ENCODE results near the gene CMIP. TPM values are rescaled to one million over a fixed set of nuclear protein-coding genes. Genes with fewer than 3 reads are reported as not detected.
A peak's percentile ranks its signal among the peaks of the same experiment; 100 is the strongest.

CMIP gene
- total RNA-seq, 1 experiment from 2014 or later: 10.7 TPM

DNA sequence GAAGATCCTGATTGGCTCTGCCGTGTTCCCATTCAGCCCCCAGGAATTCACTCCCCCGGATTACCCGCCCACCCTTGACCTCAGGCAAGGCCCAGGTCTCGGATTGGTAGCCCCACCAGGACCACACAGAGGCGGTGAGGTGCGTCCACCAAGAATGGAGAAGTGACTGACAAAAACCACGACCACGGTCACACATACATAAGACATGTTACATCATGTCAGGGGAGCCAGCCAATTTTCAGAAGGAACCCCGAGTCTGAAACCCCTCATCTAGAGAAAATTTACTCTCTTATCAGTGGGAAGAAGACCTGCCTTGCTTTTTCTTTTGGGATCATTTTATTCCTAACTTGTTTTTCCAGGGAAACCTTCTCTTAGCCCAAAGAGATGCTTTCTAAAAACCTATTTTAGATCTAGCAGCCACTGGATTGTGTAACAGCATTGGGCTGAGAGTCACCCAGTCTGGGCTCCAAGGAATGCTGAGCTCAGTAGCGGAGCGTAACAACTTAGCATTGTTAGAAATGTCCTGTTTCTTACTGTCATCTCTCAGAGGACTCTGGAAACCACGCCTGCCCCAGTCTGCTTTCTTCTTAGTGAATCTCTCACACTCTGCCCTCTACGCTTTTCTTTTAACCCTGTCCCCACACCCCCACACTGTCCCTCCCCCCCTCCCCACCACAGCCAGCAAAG lies 164.1 kb downstream of the CMIP start:
- Histone ChIP-seq H3K9me3 (replicated peaks) (no peaks in the 10 kb centered on the region), H3K4me1 (replicated peaks) (peaks cover 23% of the 10 kb centered on the region), H3K4me3 (no peak overlapping the region), H3K36me3 (peaks cover 14% of the 10 kb centered on the region), H3K27ac (no peak overlapping the region), H3K27me3 (replicated peaks) (no peaks in the 10 kb centered on the region)
- no peak for DNase-seq (ENCODE audit: low read depth in 1 of 2, low spot score in 2 of 2)

DNA sequence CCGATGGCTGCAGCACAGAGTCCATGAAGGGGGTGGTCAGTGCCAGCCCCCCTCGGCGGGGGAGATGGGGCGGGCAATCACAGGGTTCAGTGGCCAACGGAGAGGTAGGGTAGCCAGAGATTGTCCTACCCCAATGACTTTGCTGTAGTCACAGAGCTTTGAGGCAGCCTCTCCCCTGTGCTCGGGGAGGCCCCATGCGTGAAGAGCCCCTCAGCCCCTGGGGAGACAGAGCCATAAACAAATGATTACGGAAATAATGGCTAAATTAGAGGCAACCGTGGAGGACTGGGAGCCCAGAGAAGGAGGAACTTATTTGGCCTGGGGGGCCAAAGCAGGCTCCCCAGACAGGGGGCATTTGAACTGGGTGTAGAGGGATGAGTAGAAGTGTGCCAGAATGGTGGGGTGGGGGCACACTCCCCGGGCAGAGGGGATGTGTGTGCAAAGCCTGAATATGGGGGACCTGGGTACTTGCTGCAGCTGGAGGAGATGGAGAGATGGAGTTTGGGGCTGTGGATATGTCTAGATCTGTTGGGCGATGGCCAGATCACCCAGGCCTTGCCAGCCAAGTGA lies 164.8 kb downstream of the CMIP start:
- H3K27me3 ChIP-seq (replicated peaks): no peaks in the 10 kb centered on the region
- H3K27ac ChIP-seq: no peak overlapping the region
- H3K4me3 ChIP-seq: no peak overlapping the region
- peaks cover 17% of the 10 kb centered on the region for H3K36me3 ChIP-seq
- no peaks in the 10 kb centered on the region for H3K9me3 ChIP-seq (replicated peaks)
- H3K4me1 ChIP-seq (replicated peaks): peaks cover 22% of the 10 kb centered on the region
- no peak for DNase-seq (ENCODE audit: low read depth in 1 of 2, low spot score in 2 of 2)

- Histone ChIP-seq H3K27ac (no peak overlapping the region), H3K4me3 (no peak overlapping the region), H3K9me3 (replicated peaks) (no peaks in the 10 kb centered on the region), H3K27me3 (replicated peaks) (no peaks in the 10 kb centered on the region), H3K4me1 (replicated peaks) (peaks cover 13% of the 10 kb centered on the region), H3K36me3 (peaks cover 17% of the 10 kb centered on the region)
- DNase-seq (ENCODE audit: low read depth in 1 of 2, low spot score in 2 of 2): peak in 1 of 2 experiments; percentile 68
Observed at GRCh38 chr16:81610144-81610842, 165.7 kb downstream of the CMIP start.

GRCh38 chr16:81610936-81611335 lies 166.3 kb downstream of the CMIP start:
- no peaks in the 10 kb centered on the region for H3K27me3 ChIP-seq (replicated peaks)
- no peak overlapping the region for H3K27ac ChIP-seq
- H3K4me3 ChIP-seq: no peak overlapping the region
- H3K36me3 ChIP-seq: peaks cover 17% of the 10 kb centered on the region
- no peaks in the 10 kb centered on the region for H3K9me3 ChIP-seq (replicated peaks)
- peaks cover 9% of the 10 kb centered on the region for H3K4me1 ChIP-seq (replicated peaks)
- DNase-seq (ENCODE audit: low read depth in 1 of 2, low spot score in 2 of 2): no peak

- peaks cover 18% of the 10 kb centered on the region for H3K36me3 ChIP-seq
- H3K27ac ChIP-seq: no peak overlapping the region
- H3K9me3 ChIP-seq (replicated peaks): no peaks in the 10 kb centered on the region
- peaks cover 9% of the 10 kb centered on the region for H3K4me1 ChIP-seq (replicated peaks)
- H3K27me3 ChIP-seq (replicated peaks): no peaks in the 10 kb centered on the region
- H3K4me3 ChIP-seq: no peak overlapping the region
- DNase-seq (ENCODE audit: low read depth in 1 of 2, low spot score in 2 of 2): no peak
Observed at GRCh38 chr16:81611721-81612120, 167.1 kb downstream of the CMIP start.

- no peak for DNase-seq (ENCODE audit: low read depth in 1 of 2, low spot score in 2 of 2)
- H3K9me3 ChIP-seq (replicated peaks): no peaks in the 10 kb centered on the region
- H3K27ac ChIP-seq: no peak overlapping the region
- H3K4me3 ChIP-seq: no peak overlapping the region
- H3K36me3 ChIP-seq: peaks cover 19% of the 10 kb centered on the region
- peaks cover 9% of the 10 kb centered on the region for H3K4me1 ChIP-seq (replicated peaks)
- no peaks in the 10 kb centered on the region for H3K27me3 ChIP-seq (replicated peaks)
Observed at GRCh38 chr16:81612351-81613163, 167.9 kb downstream of the CMIP start.

GRCh38 chr16:81614171-81614570 lies 169.6 kb downstream of the CMIP start:
- no peak for DNase-seq (ENCODE audit: low read depth in 1 of 2, low spot score in 2 of 2)
- peaks cover 9% of the 10 kb centered on the region for H3K4me1 ChIP-seq (replicated peaks)
- no peaks in the 10 kb centered on the region for H3K27me3 ChIP-seq (replicated peaks)
- H3K4me3 ChIP-seq: no peak overlapping the region
- peaks cover 15% of the 10 kb centered on the region for H3K36me3 ChIP-seq
- H3K9me3 ChIP-seq (replicated peaks): no peaks in the 10 kb centered on the region
- no peak overlapping the region for H3K27ac ChIP-seq

GRCh38 chr16:81614654-81615359 lies 170.2 kb downstream of the CMIP start:
- Histone ChIP-seq H3K36me3 (peaks cover 15% of the 10 kb centered on the region), H3K4me3 (no peak overlapping the region), H3K27ac (no peak overlapping the region), H3K27me3 (replicated peaks) (no peaks in the 10 kb centered on the region), H3K9me3 (replicated peaks) (no peaks in the 10 kb centered on the region), H3K4me1 (replicated peaks) (peaks cover 7% of the 10 kb centered on the region)
- DNase-seq (ENCODE audit: low read depth in 1 of 2, low spot score in 2 of 2): no peak

DNA sequence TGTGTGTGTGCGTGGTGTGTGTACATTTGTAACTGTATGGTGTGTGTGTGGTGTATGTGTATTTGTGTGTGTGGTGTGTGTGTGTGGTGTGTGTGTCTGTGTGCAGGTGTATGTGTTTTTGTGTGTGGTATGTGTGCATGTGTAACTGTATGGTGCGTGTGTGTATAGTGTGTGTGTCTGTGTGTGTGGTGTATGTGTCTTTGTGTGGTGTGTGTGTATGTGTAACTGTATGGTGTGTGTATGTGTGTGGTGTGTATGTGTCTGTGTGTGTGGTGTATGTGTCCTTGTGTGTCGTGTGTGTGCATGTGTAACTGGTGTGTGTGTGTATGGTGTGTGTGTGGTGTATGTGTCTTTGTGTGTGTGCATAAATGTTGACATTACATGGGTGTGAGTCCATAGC lies 170.8 kb downstream of the CMIP start:
- Histone ChIP-seq H3K4me3 (no peak overlapping the region), H3K36me3 (peaks cover 13% of the 10 kb centered on the region), H3K27me3 (replicated peaks) (no peaks in the 10 kb centered on the region), H3K4me1 (replicated peaks) (peaks cover under 1% of the 10 kb centered on the region), H3K9me3 (replicated peaks) (no peaks in the 10 kb centered on the region), H3K27ac (no peak overlapping the region)
- DNase-seq (ENCODE audit: low read depth in 1 of 2, low spot score in 2 of 2): no peak

DNA sequence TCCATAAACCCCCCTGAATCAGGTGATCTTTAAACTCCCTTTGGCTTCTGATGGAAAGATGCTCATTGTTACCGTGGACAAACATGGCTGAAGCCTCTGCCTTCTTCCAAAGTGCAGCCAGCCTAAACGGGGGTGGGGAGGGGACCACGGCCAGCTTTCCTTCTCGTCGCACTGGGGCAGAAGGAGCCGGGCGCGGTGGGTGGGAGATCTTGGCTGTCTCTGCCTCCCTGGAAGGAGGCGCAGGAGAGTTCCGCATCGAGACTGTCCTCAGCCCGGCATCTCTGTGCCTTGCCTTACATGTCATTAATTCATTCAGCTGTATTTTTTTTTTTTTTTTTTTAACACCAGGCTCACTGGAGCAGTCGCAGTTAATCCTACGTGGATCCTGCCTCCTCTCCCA lies 171.2 kb downstream of the CMIP start:
- Histone ChIP-seq H3K9me3 (replicated peaks) (no peaks in the 10 kb centered on the region), H3K4me3 (no peak overlapping the region), H3K27me3 (replicated peaks) (no peaks in the 10 kb centered on the region), H3K27ac (no peak overlapping the region), H3K4me1 (replicated peaks) (no peaks in the 10 kb centered on the region; the same call in 1 of the 2 replicates), H3K36me3 (peaks cover 9% of the 10 kb centered on the region)
- no peak for DNase-seq (ENCODE audit: low read depth in 1 of 2, low spot score in 2 of 2)

GRCh38 chr16:81616321-81617020 lies 171.9 kb downstream of the CMIP start:
- Histone ChIP-seq H3K4me1 (replicated peaks) (no peaks in the 10 kb centered on the region; the same call in 1 of the 2 replicates), H3K9me3 (replicated peaks) (no peaks in the 10 kb centered on the region), H3K27me3 (replicated peaks) (no peaks in the 10 kb centered on the region), H3K27ac (no peak overlapping the region), H3K36me3 (peaks cover 7% of the 10 kb centered on the region), H3K4me3 (no peak overlapping the region)
- DNase-seq (ENCODE audit: low read depth in 1 of 2, low spot score in 2 of 2): no peak

DNA sequence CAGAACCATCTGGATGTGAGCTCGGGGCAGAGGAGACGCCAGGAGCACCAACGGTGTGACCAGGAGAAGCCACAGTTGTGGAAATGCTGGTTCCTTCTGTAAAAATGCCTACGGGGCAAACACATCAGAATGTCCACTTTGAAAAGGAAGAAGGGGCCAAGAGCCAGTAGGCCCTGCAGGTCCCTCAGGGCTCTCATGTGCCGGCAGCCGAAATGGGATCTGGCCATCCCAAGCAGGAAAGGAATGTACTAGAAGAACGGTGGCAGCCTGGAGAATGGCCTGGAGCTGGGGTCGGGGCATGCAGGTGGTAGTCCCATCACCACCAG lies 172.4 kb downstream of the CMIP start:
- H3K4me3 ChIP-seq: no peak overlapping the region
- no peaks in the 10 kb centered on the region for H3K27me3 ChIP-seq (replicated peaks)
- H3K9me3 ChIP-seq (replicated peaks): no peaks in the 10 kb centered on the region
- H3K27ac ChIP-seq: no peak overlapping the region
- H3K36me3 ChIP-seq: peaks cover 7% of the 10 kb centered on the region
- H3K4me1 ChIP-seq (replicated peaks): no peaks in the 10 kb centered on the region; the same call in 1 of the 2 replicates
- DNase-seq (ENCODE audit: low read depth in 1 of 2, low spot score in 2 of 2): no peak

DNA sequence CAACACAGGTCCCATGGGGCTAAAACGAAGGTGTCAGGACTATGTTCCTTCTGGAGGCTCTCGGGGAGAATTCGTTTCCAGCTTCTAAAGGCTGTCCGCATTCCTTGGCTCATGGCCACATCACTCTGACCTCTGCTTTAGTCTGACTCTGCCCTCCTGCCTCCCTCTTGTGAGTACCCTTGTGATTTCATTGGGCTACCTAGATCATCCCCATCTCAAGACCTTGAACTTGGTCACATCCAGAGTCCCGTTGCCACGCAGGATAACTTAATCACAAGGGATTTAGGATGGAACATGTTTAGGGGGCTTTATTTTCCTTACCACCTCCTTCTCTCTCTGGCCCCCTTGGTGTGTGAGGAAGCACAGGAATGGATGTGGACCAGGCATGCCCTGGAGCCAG lies 173.6 kb downstream of the CMIP start:
- Histone ChIP-seq H3K4me1 (replicated peaks) (no peaks in the 10 kb centered on the region; the same call in none of the 2 replicates), H3K27me3 (replicated peaks) (no peaks in the 10 kb centered on the region), H3K36me3 (peaks cover 7% of the 10 kb centered on the region), H3K27ac (no peak overlapping the region), H3K9me3 (replicated peaks) (no peaks in the 10 kb centered on the region), H3K4me3 (no peak overlapping the region)
- DNase-seq (ENCODE audit: low read depth in 1 of 2, low spot score in 2 of 2): no peak
